GM19238 (cell line): ENCODE data around the gene MSL3B.

Experiments used
- DNase-seq: peaks from one replicate; pipeline ENCODE4 v3.0.0; 2011; ENCODE audit warnings: low spot score; ENCODE audit not compliant: insufficient read length

MSL3B gene

DNA sequence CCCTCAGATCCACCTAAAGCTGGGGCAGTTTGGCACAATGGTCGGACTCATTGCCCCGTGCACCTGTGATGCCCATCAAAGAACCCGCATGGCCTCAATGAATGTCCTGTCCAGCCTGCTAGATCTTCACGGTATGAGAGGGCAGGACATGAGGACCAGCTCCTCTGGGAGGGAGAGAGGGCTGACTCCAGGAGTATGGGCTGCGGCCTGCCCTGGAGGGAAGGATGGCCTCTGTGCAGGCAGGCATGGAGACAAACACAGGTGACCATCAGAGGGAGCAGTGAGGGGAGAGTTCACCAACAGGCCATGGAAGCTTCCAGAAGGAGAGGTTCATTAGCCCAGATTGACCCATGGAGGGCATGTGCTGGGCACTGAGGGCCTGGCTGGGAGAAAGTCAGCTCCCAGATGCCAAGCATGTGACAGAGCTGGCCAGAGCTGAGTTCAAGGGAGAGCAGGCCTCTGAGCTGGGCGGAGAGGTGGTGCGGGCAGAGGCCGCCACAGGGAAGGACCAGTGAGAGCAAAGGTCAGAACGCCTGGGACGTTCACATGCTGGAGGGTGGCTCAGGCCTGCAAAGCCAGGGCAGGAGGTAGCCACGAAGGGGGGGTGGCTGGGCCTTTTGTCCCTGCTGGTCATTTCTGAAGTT lies 50.1 kb downstream of the MSL3B start:
- DNase-seq = no peak

DNA sequence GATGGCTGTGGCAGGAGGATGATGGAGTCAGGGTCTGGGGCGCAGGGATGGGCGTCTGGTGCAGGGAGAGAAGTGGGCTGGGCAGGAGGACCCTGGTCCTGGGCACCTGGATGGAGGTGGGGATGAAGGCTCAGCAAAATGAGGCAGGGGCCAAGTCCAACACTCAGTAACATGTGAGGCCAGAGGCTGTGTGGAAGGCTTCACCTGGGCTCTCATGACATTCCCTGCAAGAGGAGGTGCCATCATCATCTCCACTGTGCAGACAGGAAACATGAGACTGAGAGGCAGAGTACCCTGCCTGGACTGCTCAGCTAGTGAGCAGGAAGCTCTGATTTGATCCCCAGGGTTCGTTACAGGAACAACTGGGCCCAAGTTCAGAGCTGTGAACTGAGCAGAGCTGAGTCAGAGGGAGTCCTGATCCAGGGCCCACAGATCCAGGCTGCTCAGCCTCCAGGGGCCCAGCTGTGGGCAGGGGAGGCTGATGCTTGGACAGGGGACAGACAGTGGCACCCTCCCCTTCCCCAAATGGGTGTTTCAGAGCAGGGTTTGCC lies 50.8 kb downstream of the MSL3B start:
- no peak for DNase-seq

DNA sequence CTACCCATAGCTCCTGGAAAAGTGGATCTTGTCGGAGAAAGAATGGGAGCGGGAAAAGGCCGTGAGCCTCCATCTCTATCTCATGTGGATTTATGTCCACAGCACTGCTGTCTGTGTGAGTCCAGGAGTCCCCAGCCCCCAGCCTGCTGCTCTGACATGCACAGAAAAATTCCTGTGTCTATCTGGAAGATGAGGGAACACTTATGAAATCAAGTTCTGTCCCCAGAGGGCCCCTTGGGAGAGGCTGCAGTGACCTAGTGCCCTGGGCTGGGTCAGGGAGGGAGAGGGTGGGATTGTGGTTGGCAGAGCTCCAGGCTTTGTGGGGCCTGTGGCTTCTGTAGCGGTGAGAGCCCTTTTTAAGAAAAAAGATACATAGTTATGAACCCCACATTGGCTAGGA lies 51.4 kb downstream of the MSL3B start:
- no peak for DNase-seq

DNA sequence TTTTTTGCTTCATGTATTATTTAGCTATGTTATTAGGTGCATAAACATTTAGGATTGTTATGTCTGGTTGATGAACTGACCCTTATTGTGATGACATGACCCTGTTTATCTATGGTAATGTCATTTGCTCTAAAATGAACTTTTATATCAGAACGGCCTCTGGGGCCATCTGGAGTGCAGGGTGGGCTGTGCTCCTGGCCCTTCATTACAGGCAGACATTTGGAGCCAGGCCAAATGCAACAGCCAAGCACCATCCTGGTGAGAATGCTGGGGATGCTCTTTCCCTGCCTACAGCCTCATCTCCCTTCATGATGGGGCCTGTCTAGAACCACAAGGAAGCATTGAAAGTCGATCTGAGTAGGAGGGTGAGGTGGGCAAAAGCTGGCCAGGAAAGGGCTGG lies 51.9 kb downstream of the MSL3B start:
- no peak for DNase-seq

DNA sequence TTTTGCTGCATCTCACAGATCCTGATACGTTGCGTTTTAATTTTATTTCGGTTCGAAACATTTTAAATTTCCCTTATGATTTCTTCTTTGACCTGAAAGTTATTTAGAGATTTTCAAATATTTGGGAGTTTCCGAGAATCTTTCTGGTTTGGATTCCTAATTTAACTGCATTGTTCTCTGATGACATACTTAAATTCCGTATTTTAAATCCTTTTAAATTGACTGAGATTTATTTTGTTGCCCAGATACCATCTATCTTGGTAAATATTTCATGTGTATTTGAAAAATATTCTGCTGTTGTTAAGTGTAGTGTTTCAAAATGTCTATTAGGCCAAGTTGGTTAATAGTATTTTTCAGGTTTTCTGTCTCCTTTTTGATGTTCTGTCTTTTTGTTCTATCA lies 52.3 kb downstream of the MSL3B start:
- DNase-seq = no peak
